Osteocyte (in vitro differentiated cells): ENCODE measurements around the gene ABHD17A. TPM values are rescaled to one million over a fixed set of nuclear protein-coding genes. Genes with fewer than 3 reads are reported as not detected.

Source experiments
- DNase-seq: peaks from one replicate; pipeline ENCODE4 v3.0.0; 2021; ENCODE audit warnings: mixed read lengths; ENCODE audit not compliant: unreplicated experiment; ENCODE audit errors: extremely low spot score
- H3K27ac Mint-ChIP-seq: one replicate; pipeline ENCODE4 v1.8.0; 2021; ENCODE audit warnings: mild to moderate bottlenecking, mixed read lengths; ENCODE audit not compliant: unreplicated experiment
- H3K27me3 Mint-ChIP-seq: one replicate; pipeline ENCODE4 v1.8.0; 2021; ENCODE audit warnings: mixed read lengths; ENCODE audit not compliant: unreplicated experiment
- H3K36me3 Mint-ChIP-seq: one replicate; pipeline ENCODE4 v1.8.0; 2021; ENCODE audit warnings: mixed read lengths; ENCODE audit not compliant: unreplicated experiment
- H3K4me1 Mint-ChIP-seq: one replicate; pipeline ENCODE4 v1.8.0; 2021; ENCODE audit warnings: mixed read lengths; ENCODE audit not compliant: unreplicated experiment
- H3K4me3 Mint-ChIP-seq: one replicate; pipeline ENCODE4 v1.8.0; 2021; ENCODE audit warnings: mild to moderate bottlenecking, moderate library complexity, mixed read lengths; ENCODE audit not compliant: unreplicated experiment
- H3K9me3 Mint-ChIP-seq: one replicate; pipeline ENCODE4 v1.8.0; 2021; ENCODE audit warnings: mixed read lengths; ENCODE audit not compliant: unreplicated experiment
- CTCF ChIP-seq: fragments of 200-600 bp; sonication (generic); IDR thresholded peaks from 2 replicates; pipeline ENCODE4 v1.5.0; 2021; ENCODE audit warnings: antibody characterized with exemption, mild to moderate bottlenecking, moderate library complexity
- total RNA-seq: library from RNA; stranded (reverse); gene quantifications from 2 replicates; pipeline ENCODE4 v1.2.1, GENCODE V29; 2021

ABHD17A gene
- total RNA-seq, 1 donor from 2014 or later = 63.4 TPM

GRCh38 chr19:1830978-1831377, 54.3 kb downstream of the ABHD17A start:
- peaks cover 1% of the 10 kb centered on the region for H3K36me3 Mint-ChIP-seq
- H3K27ac Mint-ChIP-seq = no peak overlapping the region
- H3K4me3 Mint-ChIP-seq = no peak overlapping the region

DNA sequence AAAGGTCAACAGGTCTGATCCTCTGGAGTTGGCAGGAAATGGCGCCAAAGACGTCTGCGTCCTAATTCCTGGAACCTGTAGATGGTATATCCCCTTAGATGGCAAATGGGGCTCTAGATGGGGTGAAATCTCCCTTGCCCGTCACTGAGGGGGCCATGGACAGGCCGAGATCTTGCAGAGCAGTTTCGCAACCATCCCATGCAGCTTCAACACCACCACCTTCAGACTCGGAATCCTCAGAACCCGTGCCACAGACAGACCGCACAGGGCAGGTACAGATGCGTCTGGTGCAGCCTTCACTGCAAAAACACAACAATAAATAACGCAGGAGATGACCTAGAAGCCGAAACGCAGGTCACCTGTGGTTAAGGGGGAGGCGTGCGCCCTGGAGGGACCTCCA, 54.7 kb downstream of the ABHD17A start:
- H3K27me3 Mint-ChIP-seq = no peaks in the 10 kb centered on the region
- no peaks in the 10 kb centered on the region for H3K9me3 Mint-ChIP-seq
- H3K4me1 Mint-ChIP-seq = peaks cover 5% of the 10 kb centered on the region
- H3K36me3 Mint-ChIP-seq = peaks cover 4% of the 10 kb centered on the region
- no peak for TF ChIP-seq CTCF
- no peak for DNase-seq
- no peak overlapping the region for H3K27ac Mint-ChIP-seq
- no peak overlapping the region for H3K4me3 Mint-ChIP-seq

More at GRCh38 chr19:1830978-1831377, 54.3 kb downstream of the ABHD17A start:
- no peaks in the 10 kb centered on the region for H3K9me3 Mint-ChIP-seq
- DNase-seq = no peak
- no peak for TF ChIP-seq CTCF
- no peaks in the 10 kb centered on the region for H3K27me3 Mint-ChIP-seq
- peaks cover 3% of the 10 kb centered on the region for H3K4me1 Mint-ChIP-seq

GRCh38 chr19:1829958-1830357, 55.3 kb downstream of the ABHD17A start:
- H3K36me3 Mint-ChIP-seq = peaks cover 4% of the 10 kb centered on the region
- TF ChIP-seq CTCF = no peak
- no peak overlapping the region for H3K27ac Mint-ChIP-seq
- no peaks in the 10 kb centered on the region for H3K9me3 Mint-ChIP-seq
- DNase-seq = no peak
- H3K27me3 Mint-ChIP-seq = no peaks in the 10 kb centered on the region
- peaks cover 5% of the 10 kb centered on the region for H3K4me1 Mint-ChIP-seq
- no peak overlapping the region for H3K4me3 Mint-ChIP-seq

- Mint-ChIP-seq H3K9me3 (no peaks in the 10 kb centered on the region), H3K27ac (no peak overlapping the region), H3K27me3 (no peaks in the 10 kb centered on the region), H3K4me3 (no peak overlapping the region), H3K4me1 (peaks cover 5% of the 10 kb centered on the region), H3K36me3 (peaks cover 7% of the 10 kb centered on the region)
- no peak for TF ChIP-seq CTCF
- DNase-seq = no peak
Measured at GRCh38 chr19:1828279-1829238, 56.7 kb downstream of the ABHD17A start.

- Mint-ChIP-seq H3K36me3 (peaks cover 9% of the 10 kb centered on the region), H3K27ac (no peak overlapping the region), H3K27me3 (no peaks in the 10 kb centered on the region), H3K9me3 (no peaks in the 10 kb centered on the region), H3K4me1 (peaks cover 5% of the 10 kb centered on the region), H3K4me3 (no peak overlapping the region)
- no peak for DNase-seq
- TF ChIP-seq CTCF = no peak
Measured at GRCh38 chr19:1827566-1828278, 57.6 kb downstream of the ABHD17A start.
